Thoracic aorta (tissue), 2 donors: ENCODE measurements around the gene ZNF30. TPM values are rescaled to one million over a fixed set of nuclear protein-coding genes. Genes with fewer than 3 reads are reported as not detected.

ENCODE experiments used
- ATAC-seq: fragments of 150-250 bp; one replicate; pipeline ENCODE4 v1.8.0; 2017; ENCODE audit warnings: low read depth; ENCODE audit not compliant: insufficient number of reproducible peaks, low FRiP score
- DNase-seq: peaks from one replicate; pipeline ENCODE4 v3.0.0-alpha.2; 2020; ENCODE audit warnings: low spot score
- H3K27ac ChIP-seq, 2 donors: fragments of 200-600 bp; sonication (generic); 1 replicate in 1 of 2; 2 replicates in 1 of 2; pipeline ENCODE4 v1.5.1; 2016; ENCODE audit warnings: mild to moderate bottlenecking in 2 of 2, moderate library complexity in 2 of 2
- H3K27me3 ChIP-seq: fragments of 200-600 bp; sonication (generic); replicated peaks from 2 replicates; pipeline ENCODE4 v1.6.0; 2016; ENCODE audit warnings: mild to moderate bottlenecking; ENCODE audit not compliant: insufficient read depth
- H3K36me3 ChIP-seq: fragments of 200-600 bp; sonication (generic); one replicate; pipeline ENCODE4 v1.5.1; 2016
- H3K4me1 ChIP-seq, 2 donors: fragments of 200-600 bp; sonication (generic); 1 replicate in 1 of 2; 2 replicates in 1 of 2; pipeline versions ENCODE4 v1.5.1 to v1.6.0; 2016; ENCODE audit warnings: low read depth in 2 of 2, mild to moderate bottlenecking in 1 of 2; ENCODE audit not compliant: control insufficient read depth in 1 of 2
- H3K4me3 ChIP-seq: fragments of 200-600 bp; sonication (generic); 2 replicates; pipeline ENCODE4 v1.5.1; 2016; ENCODE audit warnings: mild to moderate bottlenecking
- H3K9me3 ChIP-seq: fragments of 200-600 bp; sonication (generic); 2 replicates; pipeline ENCODE4 v1.5.1; 2016
- total RNA-seq, 2 donors: library from RNA; depleted of rRNA; stranded (reverse); fragments of >200 nt; gene quantifications; one replicate each; pipeline versions ENCODE4 v1.1.0 to v1.2.3, GENCODE V29; 2016
- TF ChIP-seq, protein P1 (sequence below): fragments of 200-600 bp; sonication (generic); IDR thresholded peaks from one replicate; pipeline ENCODE4 v1.5.1; 2019; ENCODE audit warnings: antibody characterized with exemption

ZNF30 gene
- total RNA-seq, 2 donors from 2014 or later: 1.5 to 1.7 TPM

DNA sequence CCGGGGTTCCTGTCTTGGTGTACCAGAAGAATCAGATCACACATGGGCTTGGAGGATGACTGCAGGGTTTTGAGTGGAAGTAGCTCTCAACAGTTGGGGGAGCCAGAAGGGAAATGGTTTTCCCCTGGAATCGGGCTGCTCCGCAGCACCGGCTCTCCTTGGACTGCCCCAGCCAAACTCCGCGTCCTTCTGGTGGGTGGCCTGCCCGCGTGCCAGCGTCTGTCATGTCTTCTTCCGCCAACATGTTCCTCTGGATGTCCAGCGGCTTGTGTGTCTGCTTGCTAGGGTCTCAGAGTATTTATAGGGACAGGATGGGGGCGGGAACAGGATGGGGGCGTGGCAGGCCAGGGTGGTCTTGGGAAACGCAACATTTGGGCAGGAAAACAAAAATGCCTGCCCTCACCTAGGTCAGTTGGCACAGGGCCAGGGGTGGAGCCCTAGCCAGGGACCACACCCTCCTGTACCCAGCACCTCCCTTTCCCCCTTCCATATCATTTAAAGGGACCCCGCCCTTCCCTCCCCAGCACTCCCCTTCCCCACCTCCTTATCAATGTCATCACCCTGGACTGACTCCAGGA is 1.3 kb upstream of the ZNF30 start:
- DNase-seq (no peak), ATAC-seq (no peak)
- no peaks in the 10 kb centered on the region for H3K9me3 ChIP-seq
- H3K36me3 ChIP-seq: no peaks in the 10 kb centered on the region
- no peak overlapping the region for H3K4me3 ChIP-seq
- H3K4me1 ChIP-seq: peaks cover 3 to 7% of the 10 kb centered on the region in 2 donors
- TF ChIP-seq, protein P1, sequence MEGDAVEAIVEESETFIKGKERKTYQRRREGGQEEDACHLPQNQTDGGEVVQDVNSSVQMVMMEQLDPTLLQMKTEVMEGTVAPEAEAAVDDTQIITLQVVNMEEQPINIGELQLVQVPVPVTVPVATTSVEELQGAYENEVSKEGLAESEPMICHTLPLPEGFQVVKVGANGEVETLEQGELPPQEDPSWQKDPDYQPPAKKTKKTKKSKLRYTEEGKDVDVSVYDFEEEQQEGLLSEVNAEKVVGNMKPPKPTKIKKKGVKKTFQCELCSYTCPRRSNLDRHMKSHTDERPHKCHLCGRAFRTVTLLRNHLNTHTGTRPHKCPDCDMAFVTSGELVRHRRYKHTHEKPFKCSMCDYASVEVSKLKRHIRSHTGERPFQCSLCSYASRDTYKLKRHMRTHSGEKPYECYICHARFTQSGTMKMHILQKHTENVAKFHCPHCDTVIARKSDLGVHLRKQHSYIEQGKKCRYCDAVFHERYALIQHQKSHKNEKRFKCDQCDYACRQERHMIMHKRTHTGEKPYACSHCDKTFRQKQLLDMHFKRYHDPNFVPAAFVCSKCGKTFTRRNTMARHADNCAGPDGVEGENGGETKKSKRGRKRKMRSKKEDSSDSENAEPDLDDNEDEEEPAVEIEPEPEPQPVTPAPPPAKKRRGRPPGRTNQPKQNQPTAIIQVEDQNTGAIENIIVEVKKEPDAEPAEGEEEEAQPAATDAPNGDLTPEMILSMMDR: no peak
- no peak overlapping the region for H3K27ac ChIP-seq
- no peaks in the 10 kb centered on the region for H3K27me3 ChIP-seq

DNA sequence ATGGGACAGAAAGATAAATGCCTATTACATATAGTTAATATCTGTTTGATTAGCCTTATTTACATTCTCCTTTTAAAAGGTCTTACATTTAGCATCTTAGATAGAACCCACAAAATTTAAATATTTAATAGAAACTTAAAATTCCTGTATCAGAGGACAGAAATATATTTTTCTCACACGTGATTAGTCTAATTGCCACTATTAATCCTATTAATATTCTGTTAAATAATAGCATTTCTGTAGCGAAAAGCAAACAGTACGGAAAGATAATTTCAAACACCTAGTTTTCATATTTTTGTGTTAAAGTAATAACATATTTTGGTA is 380 bp upstream of the ZNF30 start:
- peak overlapping the region; percentile 83 for H3K4me3 ChIP-seq
- H3K4me1 ChIP-seq: peaks cover 3 to 7% of the 10 kb centered on the region in 2 donors
- peak overlapping the region; percentile 5 to 65 for H3K27ac ChIP-seq
- no peaks in the 10 kb centered on the region for H3K36me3 ChIP-seq
- ATAC-seq (no peak), DNase-seq (no peak)
- H3K27me3 ChIP-seq: no peaks in the 10 kb centered on the region
- H3K9me3 ChIP-seq: no peaks in the 10 kb centered on the region
- TF ChIP-seq, protein P1: no peak

DNA sequence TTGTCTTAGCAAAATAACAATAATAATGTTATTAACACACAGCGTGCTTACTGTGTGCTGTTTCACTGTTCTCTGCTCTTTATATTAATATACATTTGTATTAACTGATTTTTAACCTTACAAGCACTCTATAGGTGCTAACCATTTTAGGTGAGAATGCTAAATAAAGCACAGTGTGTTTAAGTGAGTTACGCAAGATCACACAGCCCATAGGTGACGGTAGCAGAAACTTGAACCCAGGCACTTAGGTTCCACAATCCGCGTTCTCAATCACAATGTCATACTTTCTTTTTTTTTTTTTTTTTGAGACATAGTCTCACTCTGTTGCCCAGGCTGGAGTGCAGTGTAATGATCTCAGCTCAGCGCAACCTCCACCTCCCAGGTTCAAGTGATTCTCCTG is 5.8 kb downstream of the ZNF30 start:
- Histone ChIP-seq H3K9me3 (no peaks in the 10 kb centered on the region), H3K27me3 (no peaks in the 10 kb centered on the region), H3K4me3 (no peak overlapping the region), H3K36me3 (peaks cover 13% of the 10 kb centered on the region), H3K4me1 (peaks cover 3 to 4% of the 10 kb centered on the region in 2 donors), H3K27ac (no peak overlapping the region)
- no peak for DNase-seq
- ATAC-seq: no peak
- TF ChIP-seq, protein P1: no peak

DNA sequence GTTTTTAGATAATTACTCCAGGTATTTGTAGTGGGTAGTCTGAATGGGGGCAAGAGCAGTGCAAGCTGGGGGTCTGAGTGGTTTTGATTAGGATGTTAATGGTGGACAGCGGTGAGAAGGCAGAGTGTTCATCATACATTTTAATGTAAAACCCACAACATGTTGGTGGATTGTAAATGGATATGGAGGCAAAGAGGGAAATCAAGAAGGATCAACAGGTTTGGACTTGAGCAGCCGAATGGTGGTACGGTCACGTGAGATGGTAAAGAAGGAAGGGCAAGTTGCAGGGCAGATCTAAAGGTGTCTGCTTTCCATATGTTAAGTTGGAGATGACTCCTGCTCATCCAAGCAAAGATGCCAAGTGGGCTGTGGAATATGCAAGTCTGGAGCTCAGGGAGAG is 9.5 kb downstream of the ZNF30 start:
- H3K27ac ChIP-seq: no peak overlapping the region
- no peaks in the 10 kb centered on the region for H3K4me1 ChIP-seq
- H3K36me3 ChIP-seq: peaks cover 16% of the 10 kb centered on the region
- TF ChIP-seq, protein P1: no peak
- H3K27me3 ChIP-seq: no peaks in the 10 kb centered on the region
- DNase-seq (no peak), ATAC-seq (no peak)
- no peaks in the 10 kb centered on the region for H3K9me3 ChIP-seq
- no peak overlapping the region for H3K4me3 ChIP-seq

DNA sequence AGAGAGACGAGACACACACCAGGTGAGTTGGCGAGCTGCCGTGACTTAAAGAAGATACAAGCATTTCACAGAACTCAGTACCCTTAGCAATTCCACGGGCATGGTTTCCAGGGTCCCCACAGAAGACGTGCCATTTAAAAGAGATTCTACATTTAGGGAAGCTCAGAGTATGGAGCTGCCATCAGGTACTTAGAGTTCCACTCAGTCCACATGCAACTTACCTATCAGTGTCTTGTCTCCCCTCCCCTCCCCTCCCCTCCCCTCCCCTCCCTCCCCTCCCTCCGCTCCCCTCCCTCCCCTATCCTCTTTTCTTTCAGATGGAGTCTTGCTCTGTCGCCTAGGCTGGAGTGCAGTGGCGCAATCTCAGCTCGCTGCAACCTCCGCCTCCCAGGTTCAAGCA is 12.2 kb downstream of the ZNF30 start:
- DNase-seq (no peak), ATAC-seq (no peak)
- peaks cover 22% of the 10 kb centered on the region for H3K36me3 ChIP-seq

More for the DNA sequence above, 12.2 kb downstream of the ZNF30 start:
- H3K9me3 ChIP-seq: peaks cover 9% of the 10 kb centered on the region
- TF ChIP-seq, protein P1: no peak
- no peak overlapping the region for H3K27ac ChIP-seq
- H3K27me3 ChIP-seq: no peaks in the 10 kb centered on the region
- H3K4me1 ChIP-seq: no peaks in the 10 kb centered on the region
- H3K4me3 ChIP-seq: no peak overlapping the region
